HepG2 (cell line): Measurements from ENCODE around the gene SERINC4. TPM values are rescaled to one million over a fixed set of nuclear protein-coding genes. Genes with fewer than 3 reads are reported as not detected.

Experiments
- ARID5B ChIP-seq: IDR thresholded peaks from 2 replicates; pipeline ENCODE4 v1.4.0; 2020; ENCODE audit warnings: mild to moderate bottlenecking, missing genetic modification reagents
- BRD4 ChIP-seq: sonication (generic); formaldehyde crosslinking; IDR thresholded peaks from 2 replicates; pipeline ENCODE4 v1.4.0; 2020; ENCODE audit warnings: missing genetic modification reagents
- CBX5 ChIP-seq: sonication (generic); formaldehyde crosslinking; IDR thresholded peaks from 2 replicates; pipeline ENCODE4 v1.4.0; 2020; ENCODE audit warnings: missing genetic modification reagents, borderline replicate concordance
- DMAP1 ChIP-seq: IDR thresholded peaks from 2 replicates; pipeline ENCODE4 v1.6.1; 2016
- DRAP1 ChIP-seq: IDR thresholded peaks from 2 replicates; pipeline ENCODE4 v1.6.1; 2016; ENCODE audit warnings: missing genetic modification reagents, missing compliant biosample characterization
- JUN ChIP-seq: sonication (generic); formaldehyde crosslinking; IDR thresholded peaks from 2 replicates; pipeline ENCODE4 v1.4.0; 2020; ENCODE audit warnings: mild to moderate bottlenecking, missing genetic modification reagents
- MAX ChIP-seq: IDR thresholded peaks from 2 replicates; pipeline ENCODE4 v1.6.1; 2012; ENCODE audit warnings: inconsistent platforms
- MIER3 ChIP-seq: IDR thresholded peaks from 2 replicates; pipeline ENCODE4 v1.6.1; 2016; ENCODE audit warnings: missing compliant biosample characterization, borderline replicate concordance
- MXD3 ChIP-seq: IDR thresholded peaks from 2 replicates; pipeline ENCODE4 v1.6.1; 2016; ENCODE audit warnings: mild to moderate bottlenecking, missing biosample characterization, missing genetic modification reagents
- MXI1 ChIP-seq: IDR thresholded peaks from 3 replicates; pipeline ENCODE4 v1.6.1; 2012; ENCODE audit warnings: low read depth, low read length, inconsistent platforms, borderline replicate concordance
- NFKB2 ChIP-seq: sonication (generic); formaldehyde crosslinking; IDR thresholded peaks from 2 replicates; pipeline ENCODE4 v1.4.0; 2020; ENCODE audit warnings: missing genetic modification reagents, borderline replicate concordance
- NKX3-1 ChIP-seq: sonication (generic); formaldehyde crosslinking; IDR thresholded peaks from 2 replicates; pipeline ENCODE4 v1.5.0; 2020; ENCODE audit warnings: missing genetic modification reagents
- SMYD3 ChIP-seq: sonication (generic); formaldehyde crosslinking; IDR thresholded peaks from 2 replicates; pipeline ENCODE4 v1.8.1; 2023; ENCODE audit warnings: mild to moderate bottlenecking, missing genetic modification reagents
- SNAPC2 ChIP-seq: sonication (generic); formaldehyde crosslinking; IDR thresholded peaks from 2 replicates; pipeline ENCODE4 v1.8.1; 2022; ENCODE audit warnings: mild to moderate bottlenecking, missing genetic modification reagents
- SP5 ChIP-seq: IDR thresholded peaks from 2 replicates; pipeline ENCODE4 v1.6.1; 2016; ENCODE audit warnings: low read depth, borderline replicate concordance
- THAP11 ChIP-seq: IDR thresholded peaks from 2 replicates; pipeline ENCODE4 v1.6.1; 2016; ENCODE audit warnings: missing biosample characterization, missing genetic modification reagents
- ZBED4 ChIP-seq: sonication (generic); formaldehyde crosslinking; IDR thresholded peaks from 2 replicates; pipeline ENCODE4 v1.4.0; 2020; ENCODE audit warnings: missing genetic modification reagents, borderline replicate concordance
- ZFY ChIP-seq: sonication (generic); formaldehyde crosslinking; IDR thresholded peaks from 2 replicates; pipeline ENCODE4 v1.4.0; 2020; ENCODE audit warnings: missing genetic modification reagents
- ZNF547 ChIP-seq: sonication (generic); formaldehyde crosslinking; IDR thresholded peaks from 2 replicates; pipeline ENCODE4 v1.5.1; 2020; ENCODE audit warnings: mild to moderate bottlenecking, missing genetic modification reagents
- ZSCAN5A ChIP-seq: sonication (generic); formaldehyde crosslinking; IDR thresholded peaks from 2 replicates; pipeline ENCODE4 v1.8.0; 2022; ENCODE audit warnings: mild to moderate bottlenecking, missing genetic modification reagents, borderline replicate concordance
- polyA plus RNA-seq, 8 experiments: library from polyadenylated mRNA; depleted of rRNA in 3 of 8; stranded (reverse) in 7 of 8; unstranded in 1 of 8; fragments of >200 nt; fragmentation: Illumina TruSeq in 4 of 8; extraction: Trizol in 4 of 8; gene quantifications; 2 replicates each; pipeline versions ENCODE4 v1.2.1 to v1.2.3, GENCODE V29; 2011 to 2016; ENCODE audit warnings: low read depth in 4 of 8, missing spikeins in 1 of 8, mixed read lengths in 1 of 8; ENCODE audit not compliant: insufficient read depth in 1 of 8
- total RNA-seq, 5 experiments: library from RNA; depleted of rRNA; stranded (reverse); fragments of >200 nt; fragmentation: Illumina TruSeq; extraction: Trizol; gene quantifications; 2 replicates each; pipeline ENCODE4 v1.2.3, GENCODE V29; 2016; ENCODE audit warnings: low read depth in 1 of 5

The SERINC4 gene
- total and polyA plus RNA-seq, 2 of the 13 experiments (the other 11 are each of a cell fraction or from before 2014, with no cell fraction given) = not detected

GRCh38 chr15:43746245-43746902, 53.6 kb downstream of the SERINC4 start, which contains the start of gene PDIA3 (continued):
- TF ChIP-seq MXD3 = peak; percentile 87
- 0 out of 2 replicates have a peak, but pooled peaks have one; percentile 19 for TF ChIP-seq JUN (CRISPR knock-in tag)
- peak; percentile 80 for TF ChIP-seq SNAPC2 (CRISPR knock-in tag)
- peak; percentile 69; the same call in 1 of the 2 replicates for TF ChIP-seq BRD4 (CRISPR knock-in tag)
- TF ChIP-seq ZNF547 (CRISPR knock-in tag) = peak; percentile 80; the same call in 1 of the 2 replicates
- peak; percentile 25; the same call in 1 of the 2 replicates for TF ChIP-seq MIER3 (CRISPR knock-in tag)
- peak; percentile 10; the same call in 1 of the 3 replicates for TF ChIP-seq MXI1
- TF ChIP-seq NFKB2 (CRISPR knock-in tag) = peak; percentile 36; the same call in 1 of the 2 replicates
- TF ChIP-seq SMYD3 (CRISPR knock-in tag) = 0 out of 2 replicates have a peak, but pooled peaks have one; percentile 43
- 0 out of 2 replicates have a peak, but pooled peaks have one; percentile 84 for TF ChIP-seq ZSCAN5A (CRISPR knock-in tag)
- TF ChIP-seq ZFY (CRISPR knock-in tag) = peak; percentile 90
- peak; percentile 24; the same call in 1 of the 2 replicates for TF ChIP-seq CBX5 (CRISPR knock-in tag)
- peak; percentile 55; the same call in 1 of the 2 replicates for TF ChIP-seq SP5 (CRISPR knock-in tag)
- peak; percentile 20 for TF ChIP-seq NKX3-1
- peak; percentile 94 for TF ChIP-seq DMAP1 (CRISPR knock-in tag)
- peak; percentile 90; the same call in 1 of the 2 replicates for TF ChIP-seq ZBED4
- TF ChIP-seq THAP11 (CRISPR knock-in tag) = peak; percentile 75
- peak; percentile 79 for TF ChIP-seq MAX
- peak; percentile 47; the same call in 1 of the 2 replicates for TF ChIP-seq ARID5B
- TF ChIP-seq DRAP1 (CRISPR knock-in tag) = peak; percentile 95
